ENCODE data around the gene DCC. TPM values are rescaled to one million over a fixed set of nuclear protein-coding genes. Genes with fewer than 3 reads are reported as not detected.

The DCC gene
- total RNA-seq, 1 experiment from 2014 or later = not detected

- Histone ChIP-seq H3K9me2 (replicated peaks; ENCODE audit: insufficient read depth, low read length) (no peaks in the 10 kb centered on the region; the same call in 1 of the 2 replicates), H3K9ac (ENCODE audit: low read length) (no peak overlapping the region), H3K4me2 (ENCODE audit: low read depth, low read length, poor library complexity, severe bottlenecking) (no peak overlapping the region), H3K79me2 (ENCODE audit: low read length) (no peaks in the 10 kb centered on the region), H3K36me3 (ENCODE audit: insufficient read depth, low read length) (no peaks in the 10 kb centered on the region), H2AFZ (ENCODE audit: low read length) (no peak overlapping the region), H3K4me3 (ENCODE audit: low read length) (no peak overlapping the region), H3K4me1 (ENCODE audit: low read length) (no peaks in the 10 kb centered on the region), H3K27ac (ENCODE audit: low read length) (no peak overlapping the region), H3K9me3 (ENCODE audit: low read length) (peaks cover 15% of the 10 kb centered on the region), H4K20me1 (ENCODE audit: insufficient read depth, low read depth, low read length) (no peaks in the 10 kb centered on the region), H3K27me3 (ENCODE audit: low read length) (no peaks in the 10 kb centered on the region)
- no peak for DNase-seq
These were observed 227.4 kb downstream of the DCC start for GRCh38 chr18:52567360-52567759.

GRCh38 chr18:52569492-52569891, 229.5 kb downstream of the DCC start:
- H3K4me1 ChIP-seq (ENCODE audit: low read length) = no peaks in the 10 kb centered on the region
- no peaks in the 10 kb centered on the region for H3K27me3 ChIP-seq (ENCODE audit: low read length)
- H3K4me2 ChIP-seq (ENCODE audit: low read depth, low read length, poor library complexity, severe bottlenecking) = no peak overlapping the region
- H3K9ac ChIP-seq (ENCODE audit: low read length) = no peak overlapping the region
- no peak for DNase-seq
- H3K4me3 ChIP-seq (ENCODE audit: low read length) = no peak overlapping the region
- H4K20me1 ChIP-seq (ENCODE audit: insufficient read depth, low read depth, low read length) = no peaks in the 10 kb centered on the region
- H3K27ac ChIP-seq (ENCODE audit: low read length) = no peak overlapping the region
- no peaks in the 10 kb centered on the region for H3K36me3 ChIP-seq (ENCODE audit: insufficient read depth, low read length)
- no peaks in the 10 kb centered on the region for H3K79me2 ChIP-seq (ENCODE audit: low read length)
- no peaks in the 10 kb centered on the region for H3K9me2 ChIP-seq (replicated peaks; ENCODE audit: insufficient read depth, low read length)
- peaks cover 15% of the 10 kb centered on the region for H3K9me3 ChIP-seq (ENCODE audit: low read length)
- no peak overlapping the region for H2AFZ ChIP-seq (ENCODE audit: low read length)

GRCh38 chr18:52570975-52571374, 231.0 kb downstream of the DCC start:
- H3K27ac ChIP-seq (ENCODE audit: low read length) = no peak overlapping the region
- no peaks in the 10 kb centered on the region for H4K20me1 ChIP-seq (ENCODE audit: insufficient read depth, low read depth, low read length)
- no peak overlapping the region for H3K9ac ChIP-seq (ENCODE audit: low read length)
- no peak overlapping the region for H2AFZ ChIP-seq (ENCODE audit: low read length)
- H3K4me1 ChIP-seq (ENCODE audit: low read length) = no peaks in the 10 kb centered on the region
- no peaks in the 10 kb centered on the region for H3K79me2 ChIP-seq (ENCODE audit: low read length)
- no peaks in the 10 kb centered on the region for H3K9me2 ChIP-seq (replicated peaks; ENCODE audit: insufficient read depth, low read length)
- no peak for DNase-seq
- no peak overlapping the region for H3K4me2 ChIP-seq (ENCODE audit: low read depth, low read length, poor library complexity, severe bottlenecking)
- no peaks in the 10 kb centered on the region for H3K27me3 ChIP-seq (ENCODE audit: low read length)
- H3K36me3 ChIP-seq (ENCODE audit: insufficient read depth, low read length) = no peaks in the 10 kb centered on the region
- no peak overlapping the region for H3K4me3 ChIP-seq (ENCODE audit: low read length)
- peaks cover 15% of the 10 kb centered on the region for H3K9me3 ChIP-seq (ENCODE audit: low read length)

GRCh38 chr18:52572036-52573000, 232.3 kb downstream of the DCC start:
- H3K36me3 ChIP-seq (ENCODE audit: insufficient read depth, low read length) = no peaks in the 10 kb centered on the region
- H3K27me3 ChIP-seq (ENCODE audit: low read length) = no peaks in the 10 kb centered on the region
- DNase-seq = no peak
- no peaks in the 10 kb centered on the region for H3K79me2 ChIP-seq (ENCODE audit: low read length)
- no peak overlapping the region for H3K4me2 ChIP-seq (ENCODE audit: low read depth, low read length, poor library complexity, severe bottlenecking)
- no peaks in the 10 kb centered on the region for H4K20me1 ChIP-seq (ENCODE audit: insufficient read depth, low read depth, low read length)
- no peak overlapping the region for H3K9ac ChIP-seq (ENCODE audit: low read length)
- no peak overlapping the region for H2AFZ ChIP-seq (ENCODE audit: low read length)
- H3K4me3 ChIP-seq (ENCODE audit: low read length) = no peak overlapping the region
- no peaks in the 10 kb centered on the region for H3K9me2 ChIP-seq (replicated peaks; ENCODE audit: insufficient read depth, low read length)
- H3K9me3 ChIP-seq (ENCODE audit: low read length) = peaks cover 15% of the 10 kb centered on the region
- H3K27ac ChIP-seq (ENCODE audit: low read length) = no peak overlapping the region
- H3K4me1 ChIP-seq (ENCODE audit: low read length) = no peaks in the 10 kb centered on the region

GRCh38 chr18:52577795-52578194, 237.8 kb downstream of the DCC start:
- Histone ChIP-seq H2AFZ (ENCODE audit: low read length) (no peak overlapping the region), H3K4me3 (ENCODE audit: low read length) (no peak overlapping the region), H3K27ac (ENCODE audit: low read length) (no peak overlapping the region), H3K9me2 (replicated peaks; ENCODE audit: insufficient read depth, low read length) (no peaks in the 10 kb centered on the region), H3K4me1 (ENCODE audit: low read length) (no peaks in the 10 kb centered on the region), H3K27me3 (ENCODE audit: low read length) (no peaks in the 10 kb centered on the region), H4K20me1 (ENCODE audit: insufficient read depth, low read depth, low read length) (no peaks in the 10 kb centered on the region), H3K9ac (ENCODE audit: low read length) (no peak overlapping the region), H3K36me3 (ENCODE audit: insufficient read depth, low read length) (no peaks in the 10 kb centered on the region), H3K9me3 (ENCODE audit: low read length) (peaks cover 14% of the 10 kb centered on the region), H3K79me2 (ENCODE audit: low read length) (no peaks in the 10 kb centered on the region), H3K4me2 (ENCODE audit: low read depth, low read length, poor library complexity, severe bottlenecking) (no peak overlapping the region)
- no peak for DNase-seq

- Histone ChIP-seq H3K27me3 (ENCODE audit: low read length) (no peaks in the 10 kb centered on the region), H3K79me2 (ENCODE audit: low read length) (no peaks in the 10 kb centered on the region), H3K36me3 (ENCODE audit: insufficient read depth, low read length) (no peaks in the 10 kb centered on the region), H3K4me1 (ENCODE audit: low read length) (no peaks in the 10 kb centered on the region), H2AFZ (ENCODE audit: low read length) (no peak overlapping the region), H3K9ac (ENCODE audit: low read length) (no peak overlapping the region), H3K9me3 (ENCODE audit: low read length) (peaks cover 21% of the 10 kb centered on the region), H3K9me2 (replicated peaks; ENCODE audit: insufficient read depth, low read length) (no peaks in the 10 kb centered on the region), H3K4me2 (ENCODE audit: low read depth, low read length, poor library complexity, severe bottlenecking) (no peak overlapping the region), H3K27ac (ENCODE audit: low read length) (no peak overlapping the region), H3K4me3 (ENCODE audit: low read length) (no peak overlapping the region), H4K20me1 (ENCODE audit: insufficient read depth, low read depth, low read length) (no peaks in the 10 kb centered on the region)
- no peak for DNase-seq
These were observed 242.1 kb downstream of the DCC start for GRCh38 chr18:52582061-52582460.

- no peak overlapping the region for H3K27ac ChIP-seq (ENCODE audit: low read length)
- H4K20me1 ChIP-seq (ENCODE audit: insufficient read depth, low read depth, low read length) = no peaks in the 10 kb centered on the region
- DNase-seq = no peak
- no peaks in the 10 kb centered on the region for H3K4me1 ChIP-seq (ENCODE audit: low read length)
- H3K36me3 ChIP-seq (ENCODE audit: insufficient read depth, low read length) = no peaks in the 10 kb centered on the region
- peaks cover 19% of the 10 kb centered on the region for H3K9me3 ChIP-seq (ENCODE audit: low read length)
- H3K4me2 ChIP-seq (ENCODE audit: low read depth, low read length, poor library complexity, severe bottlenecking) = no peak overlapping the region
- H3K9ac ChIP-seq (ENCODE audit: low read length) = no peak overlapping the region
- no peak overlapping the region for H2AFZ ChIP-seq (ENCODE audit: low read length)
- H3K27me3 ChIP-seq (ENCODE audit: low read length) = no peaks in the 10 kb centered on the region
- no peaks in the 10 kb centered on the region for H3K79me2 ChIP-seq (ENCODE audit: low read length)
- no peak overlapping the region for H3K4me3 ChIP-seq (ENCODE audit: low read length)
- H3K9me2 ChIP-seq (replicated peaks; ENCODE audit: insufficient read depth, low read length) = no peaks in the 10 kb centered on the region
These were observed 242.5 kb downstream of the DCC start for GRCh38 chr18:52582516-52582915.

- Histone ChIP-seq H3K9ac (ENCODE audit: low read length) (no peak overlapping the region), H3K4me1 (ENCODE audit: low read length) (no peaks in the 10 kb centered on the region), H3K9me2 (replicated peaks; ENCODE audit: insufficient read depth, low read length) (no peaks in the 10 kb centered on the region), H3K4me2 (ENCODE audit: low read depth, low read length, poor library complexity, severe bottlenecking) (no peak overlapping the region), H3K79me2 (ENCODE audit: low read length) (no peaks in the 10 kb centered on the region), H3K36me3 (ENCODE audit: insufficient read depth, low read length) (no peaks in the 10 kb centered on the region), H3K27ac (ENCODE audit: low read length) (no peak overlapping the region), H2AFZ (ENCODE audit: low read length) (no peak overlapping the region), H3K27me3 (ENCODE audit: low read length) (no peaks in the 10 kb centered on the region), H3K4me3 (ENCODE audit: low read length) (no peak overlapping the region), H3K9me3 (ENCODE audit: low read length) (peaks cover 19% of the 10 kb centered on the region), H4K20me1 (ENCODE audit: insufficient read depth, low read depth, low read length) (no peaks in the 10 kb centered on the region)
- no peak for DNase-seq
These were observed 248.9 kb downstream of the DCC start for GRCh38 chr18:52588931-52589330.
